NB4 (cell line): ENCODE measurements around the gene ZSCAN1.

Source experiments
- MYC ChIP-seq: IDR thresholded peaks from 2 replicates; pipeline ENCODE4 v1.6.1; 2011; ENCODE audit warnings: low read depth, low read length
- POLR2A ChIP-seq: IDR thresholded peaks from 2 replicates; pipeline ENCODE4 v1.6.1; 2011; ENCODE audit warnings: mild to moderate bottlenecking; ENCODE audit not compliant: insufficient read length; ENCODE audit errors: extremely low read depth
- TF ChIP-seq, protein P1 (sequence below): IDR thresholded peaks from one replicate; pipeline ENCODE4 v1.5.1; 2012; ENCODE audit warnings: low read depth, low read length
- TF ChIP-seq, protein P2 (sequence below): IDR thresholded peaks from 2 replicates; pipeline ENCODE4 v1.6.1; 2011; ENCODE audit warnings: low read depth, low read length

DNA sequence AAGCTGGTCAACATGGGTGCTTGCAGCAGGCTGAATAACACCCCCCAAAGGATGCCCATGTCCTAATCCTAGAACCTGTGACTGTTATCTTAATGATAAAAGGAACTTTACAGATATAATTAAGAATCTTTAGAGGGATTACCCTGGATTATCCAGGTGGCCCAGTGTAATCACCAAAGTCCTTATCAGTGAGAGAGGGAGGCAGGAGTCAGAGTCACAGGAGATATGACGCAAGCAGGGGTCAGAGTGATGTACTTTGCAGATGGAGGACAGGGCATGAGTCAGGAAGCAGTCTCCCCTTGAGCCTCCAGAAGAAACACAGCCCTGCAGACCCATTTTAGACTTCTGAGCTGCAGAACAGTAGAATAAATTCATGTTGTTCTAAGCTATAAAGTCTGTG lies 41.0 kb upstream of the ZSCAN1 start:
- TF ChIP-seq, protein P1, sequence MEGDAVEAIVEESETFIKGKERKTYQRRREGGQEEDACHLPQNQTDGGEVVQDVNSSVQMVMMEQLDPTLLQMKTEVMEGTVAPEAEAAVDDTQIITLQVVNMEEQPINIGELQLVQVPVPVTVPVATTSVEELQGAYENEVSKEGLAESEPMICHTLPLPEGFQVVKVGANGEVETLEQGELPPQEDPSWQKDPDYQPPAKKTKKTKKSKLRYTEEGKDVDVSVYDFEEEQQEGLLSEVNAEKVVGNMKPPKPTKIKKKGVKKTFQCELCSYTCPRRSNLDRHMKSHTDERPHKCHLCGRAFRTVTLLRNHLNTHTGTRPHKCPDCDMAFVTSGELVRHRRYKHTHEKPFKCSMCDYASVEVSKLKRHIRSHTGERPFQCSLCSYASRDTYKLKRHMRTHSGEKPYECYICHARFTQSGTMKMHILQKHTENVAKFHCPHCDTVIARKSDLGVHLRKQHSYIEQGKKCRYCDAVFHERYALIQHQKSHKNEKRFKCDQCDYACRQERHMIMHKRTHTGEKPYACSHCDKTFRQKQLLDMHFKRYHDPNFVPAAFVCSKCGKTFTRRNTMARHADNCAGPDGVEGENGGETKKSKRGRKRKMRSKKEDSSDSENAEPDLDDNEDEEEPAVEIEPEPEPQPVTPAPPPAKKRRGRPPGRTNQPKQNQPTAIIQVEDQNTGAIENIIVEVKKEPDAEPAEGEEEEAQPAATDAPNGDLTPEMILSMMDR = no peak
- TF ChIP-seq, protein P2, sequence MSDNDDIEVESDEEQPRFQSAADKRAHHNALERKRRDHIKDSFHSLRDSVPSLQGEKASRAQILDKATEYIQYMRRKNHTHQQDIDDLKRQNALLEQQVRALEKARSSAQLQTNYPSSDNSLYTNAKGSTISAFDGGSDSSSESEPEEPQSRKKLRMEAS = no peak
- TF ChIP-seq MYC (no peak), POLR2A (no peak)
